Right lung (tissue), 5 donors: Measurements from ENCODE around the gene TMTC3. TPM values are rescaled to one million over a fixed set of nuclear protein-coding genes. Genes with fewer than 3 reads are reported as not detected.
A peak's percentile ranks its signal among the peaks of the same experiment; 100 is the strongest.
"Not testable (repeated sequence)": the region's sequence is repeated elsewhere in the genome, so short reads cannot be mapped to it uniquely, and the experiment has no call there.

ENCODE experiments used
- DNase-seq, 2 donors: peaks; one replicate each; pipeline ENCODE4 v3.0.0-alpha.2; 2013
- polyA plus RNA-seq, 5 donors: library from polyadenylated mRNA; unstranded; fragments of 120-200 nt; gene quantifications; one replicate each; pipeline versions ENCODE4 v1.2.1 to v1.2.3, GENCODE V29; 2013; ENCODE audit warnings: inconsistent platforms in 1 of 5, low replicate concordance in 1 of 5; ENCODE audit not compliant: insufficient read length in 5 of 5, insufficient read depth in 1 of 5

Gene TMTC3
- polyA plus RNA-seq, 5 donors = 17.5 to 31.4 (median 23.5) TPM

- DNase-seq = no peak
These were observed 14.1 kb downstream of the TMTC3 start for GRCh38 chr12:88156075-88156654.

- no peak for DNase-seq
These were observed 21.3 kb downstream of the TMTC3 start for GRCh38 chr12:88163371-88163770.

- DNase-seq = no peak
These were observed 24.1 kb downstream of the TMTC3 start for GRCh38 chr12:88166179-88166578.

GRCh38 chr12:88167384-88167783 is 25.3 kb downstream of the TMTC3 start:
- DNase-seq = no peak

- no peak for DNase-seq
These were observed 30.8 kb downstream of the TMTC3 start for GRCh38 chr12:88172844-88173407.

GRCh38 chr12:88175544-88175943 is 33.4 kb downstream of the TMTC3 start:
- no peak for DNase-seq

GRCh38 chr12:88179436-88180014 is 37.4 kb downstream of the TMTC3 start:
- DNase-seq = no peak

- no peak for DNase-seq
These were observed 39.8 kb downstream of the TMTC3 start for GRCh38 chr12:88181881-88182280.

- DNase-seq = no peak
These were observed 40.3 kb downstream of the TMTC3 start for GRCh38 chr12:88182416-88182815.

GRCh38 chr12:88184196-88184595 is 42.1 kb downstream of the TMTC3 start:
- DNase-seq = no peak

GRCh38 chr12:88185279-88185678 is 43.2 kb downstream of the TMTC3 start:
- no peak for DNase-seq

GRCh38 chr12:88185988-88186387 is 43.9 kb downstream of the TMTC3 start:
- DNase-seq = no peak

GRCh38 chr12:88187571-88187970 is 45.5 kb downstream of the TMTC3 start:
- no peak for DNase-seq

GRCh38 chr12:88188180-88188579 is 46.1 kb downstream of the TMTC3 start:
- DNase-seq = no peak

GRCh38 chr12:88192426-88192825 is 50.3 kb downstream of the TMTC3 start:
- peak; percentile 27 to 35 for DNase-seq

- DNase-seq = no peak
These were observed 52.8 kb downstream of the TMTC3 start for GRCh38 chr12:88194868-88195267.

- no peak for DNase-seq
These were observed 57.9 kb downstream of the TMTC3 start for GRCh38 chr12:88200029-88200428.

GRCh38 chr12:88202500-88202899 is 60.4 kb downstream of the TMTC3 start:
- DNase-seq = no peak

- DNase-seq = peak; percentile 38 to 49
These were observed 64.5 kb downstream of the TMTC3 start for GRCh38 chr12:88206601-88207000.

GRCh38 chr12:88207921-88208620 is 66.0 kb downstream of the TMTC3 start:
- peak; percentile 19 to 21 for DNase-seq

- no peak for DNase-seq
These were observed 66.6 kb downstream of the TMTC3 start for GRCh38 chr12:88208661-88209060.

GRCh38 chr12:88210311-88210710 is 68.2 kb downstream of the TMTC3 start:
- DNase-seq = not testable (repeated sequence)

- DNase-seq = no peak
These were observed 76.2 kb downstream of the TMTC3 start for GRCh38 chr12:88218293-88218692.
